SJCRH30 (cell line): ENCODE results near the gene PDZD2. TPM values are rescaled to one million over a fixed set of nuclear protein-coding genes. Genes with fewer than 3 reads are reported as not detected.
A peak's percentile ranks its signal among the peaks of the same experiment; 100 is the strongest.

Source experiments
- DNase-seq, 2 experiments: peaks; one replicate each; pipeline ENCODE4 v3.0.0-alpha.2; 2015 to 2020
- H3K27ac ChIP-seq: fragments of 250-450 bp; sonication (Bioruptor Pico); 2 replicates; pipeline ENCODE4 v1.5.1; 2020; ENCODE audit warnings: mild to moderate bottlenecking, moderate library complexity
- H3K27me3 ChIP-seq: fragments of 250-450 bp; sonication (Bioruptor Pico); 2 replicates; pipeline ENCODE4 v1.5.1; 2020; ENCODE audit warnings: mild to moderate bottlenecking, moderate library complexity
- H3K36me3 ChIP-seq: fragments of 250-450 bp; sonication (Bioruptor Pico); 2 replicates; pipeline ENCODE4 v1.5.1; 2020; ENCODE audit warnings: mild to moderate bottlenecking, moderate library complexity
- H3K4me1 ChIP-seq: fragments of 250-450 bp; sonication (Bioruptor Pico); 2 replicates; pipeline ENCODE4 v1.5.1; 2020; ENCODE audit warnings: mild to moderate bottlenecking, moderate library complexity
- H3K4me3 ChIP-seq: fragments of 250-450 bp; sonication (Bioruptor Pico); 2 replicates; pipeline ENCODE4 v1.5.1; 2020; ENCODE audit warnings: mild to moderate bottlenecking, moderate library complexity
- H3K9me3 ChIP-seq: fragments of 250-450 bp; sonication (Bioruptor Pico); replicated peaks from 2 replicates; pipeline ENCODE4 v1.5.1; 2020; ENCODE audit warnings: mild to moderate bottlenecking, moderate library complexity
- total RNA-seq: library from RNA; depleted of rRNA; stranded (reverse); fragments of >200 nt; shearing (Covaris generic); gene quantifications from 2 replicates; pipeline ENCODE4 v1.2.3, GENCODE V29; 2014

PDZD2 gene
- total RNA-seq, 1 experiment from 2014 or later: 0.47 TPM

DNA sequence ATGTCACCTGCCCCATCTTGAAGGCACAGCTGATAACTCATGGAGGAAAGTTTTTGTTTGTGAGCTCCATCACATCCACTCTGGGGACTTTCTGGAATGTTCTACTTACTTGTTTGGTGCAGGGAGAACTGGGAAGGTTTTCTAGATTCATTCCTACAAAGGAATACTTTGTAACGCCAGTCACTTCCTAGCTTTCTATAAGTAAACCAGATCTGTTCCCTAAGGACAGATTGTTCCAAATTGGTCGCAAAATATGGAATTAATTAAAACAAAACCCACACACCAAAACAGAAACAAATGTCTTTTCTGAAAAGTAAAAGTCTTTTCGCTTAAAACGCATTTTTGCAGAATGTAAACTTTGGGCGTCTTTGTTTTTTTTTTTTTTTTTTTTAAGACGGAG lies 167.6 kb downstream of the PDZD2 start:
- Histone ChIP-seq H3K4me1 (no peaks in the 10 kb centered on the region), H3K4me3 (no peak overlapping the region), H3K9me3 (no peaks in the 10 kb centered on the region), H3K36me3 (no peaks in the 10 kb centered on the region), H3K27ac (no peak overlapping the region), H3K27me3 (peaks cover 4% of the 10 kb centered on the region; the same call in 1 of the 2 replicates)
- DNase-seq: no peak

GRCh38 chr5:31807789-31808540 lies 169.0 kb downstream of the PDZD2 start:
- no peak for DNase-seq
- no peaks in the 10 kb centered on the region for H3K4me1 ChIP-seq
- H3K4me3 ChIP-seq: no peak overlapping the region
- no peak overlapping the region for H3K27ac ChIP-seq
- no peaks in the 10 kb centered on the region for H3K36me3 ChIP-seq
- peaks cover 4% of the 10 kb centered on the region; the same call in 1 of the 2 replicates for H3K27me3 ChIP-seq
- H3K9me3 ChIP-seq: no peaks in the 10 kb centered on the region

DNA sequence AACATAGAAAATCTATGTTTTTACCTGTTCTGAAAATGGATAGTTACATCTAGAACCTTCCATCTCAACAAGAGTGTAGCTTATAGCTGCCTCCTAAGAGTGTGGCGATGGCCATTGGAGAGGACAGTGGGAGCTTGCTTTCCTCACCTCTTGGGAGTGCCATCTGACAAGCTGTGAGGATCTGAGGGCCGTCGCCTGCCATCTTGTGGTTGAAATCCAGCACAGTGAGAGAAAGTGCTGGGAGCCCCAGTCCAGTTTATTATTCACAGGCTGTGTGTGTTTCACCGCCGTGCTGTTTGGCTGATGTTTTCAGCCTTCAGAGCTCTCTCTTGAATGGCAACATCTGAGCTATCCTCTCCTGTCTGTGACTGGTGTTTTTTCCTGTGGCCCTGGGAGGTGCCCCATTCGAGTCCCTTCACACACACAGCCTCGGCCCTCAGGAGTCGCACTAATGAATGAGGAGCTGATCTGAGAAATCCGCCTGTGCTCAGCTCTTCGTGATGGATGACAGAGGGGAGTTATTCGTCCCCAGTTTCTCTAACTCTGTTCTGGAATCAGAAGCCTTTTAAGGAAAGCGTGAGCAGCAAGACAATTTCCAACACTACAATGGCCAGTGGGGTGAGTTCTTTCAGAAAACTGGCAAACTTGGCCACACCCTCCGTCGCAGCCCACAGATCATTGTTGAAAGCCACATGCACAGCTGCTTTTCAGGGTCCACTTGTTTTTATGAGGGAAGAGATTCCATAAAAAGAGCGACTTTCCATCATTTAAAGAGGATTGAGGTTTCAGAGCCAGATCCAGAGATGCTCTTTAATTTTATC lies 170.3 kb downstream of the PDZD2 start:
- Histone ChIP-seq H3K4me3 (no peak overlapping the region), H3K4me1 (no peaks in the 10 kb centered on the region), H3K36me3 (no peaks in the 10 kb centered on the region), H3K27me3 (peaks cover 4% of the 10 kb centered on the region; the same call in 1 of the 2 replicates), H3K27ac (no peak overlapping the region), H3K9me3 (no peaks in the 10 kb centered on the region)
- peak; percentile 45 to 73 for DNase-seq

- H3K27ac ChIP-seq: no peak overlapping the region
These were observed 172.3 kb downstream of the PDZD2 start for GRCh38 chr5:31811210-31811609.

DNA sequence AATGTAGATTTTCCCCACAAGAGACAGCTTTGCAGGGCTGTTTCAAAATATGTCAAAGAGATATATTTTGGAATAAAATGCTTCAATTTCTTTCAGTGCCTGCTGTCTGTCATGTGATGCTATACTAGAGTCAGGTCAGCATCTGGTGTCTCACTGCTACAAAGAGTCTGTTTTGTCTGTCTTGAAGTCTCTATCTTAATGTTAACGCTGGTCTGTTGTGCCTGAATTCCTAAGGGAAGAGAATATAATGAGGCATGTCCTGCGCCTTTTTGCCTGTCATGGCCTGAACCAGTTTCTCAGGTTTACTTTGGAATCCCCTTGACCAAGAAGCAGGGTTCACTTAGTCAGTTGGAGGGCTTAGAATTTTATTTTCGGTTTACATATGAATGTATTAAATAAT lies 176.4 kb downstream of the PDZD2 start:
- no peak overlapping the region for H3K27ac ChIP-seq
- no peaks in the 10 kb centered on the region for H3K9me3 ChIP-seq
- H3K4me3 ChIP-seq: no peak overlapping the region
- no peak for DNase-seq
- H3K36me3 ChIP-seq: no peaks in the 10 kb centered on the region
- no peaks in the 10 kb centered on the region for H3K27me3 ChIP-seq
- H3K4me1 ChIP-seq: no peaks in the 10 kb centered on the region

More at GRCh38 chr5:31811210-31811609, 172.3 kb downstream of the PDZD2 start:
- Histone ChIP-seq H3K4me3 (no peak overlapping the region), H3K4me1 (no peaks in the 10 kb centered on the region), H3K36me3 (no peaks in the 10 kb centered on the region), H3K9me3 (no peaks in the 10 kb centered on the region), H3K27me3 (no peaks in the 10 kb centered on the region; the same call in 1 of the 2 replicates)
- no peak for DNase-seq

- no peaks in the 10 kb centered on the region for H3K4me1 ChIP-seq
- H3K4me3 ChIP-seq: no peak overlapping the region
- no peaks in the 10 kb centered on the region for H3K9me3 ChIP-seq
- H3K36me3 ChIP-seq: no peaks in the 10 kb centered on the region
- no peak overlapping the region for H3K27ac ChIP-seq
- no peaks in the 10 kb centered on the region for H3K27me3 ChIP-seq
- peak in 1 of 2 experiments; percentile 11 for DNase-seq
These were observed 181.1 kb downstream of the PDZD2 start for GRCh38 chr5:31819926-31820516.

GRCh38 chr5:31823472-31823871 lies 184.5 kb downstream of the PDZD2 start:
- Histone ChIP-seq H3K4me3 (no peak overlapping the region), H3K27ac (no peak overlapping the region), H3K4me1 (no peaks in the 10 kb centered on the region), H3K36me3 (no peaks in the 10 kb centered on the region), H3K27me3 (no peaks in the 10 kb centered on the region), H3K9me3 (no peaks in the 10 kb centered on the region)
- DNase-seq: no peak

- no peak overlapping the region for H3K4me3 ChIP-seq
- DNase-seq: no peak
- H3K36me3 ChIP-seq: no peaks in the 10 kb centered on the region
- no peaks in the 10 kb centered on the region for H3K4me1 ChIP-seq
- H3K9me3 ChIP-seq: no peaks in the 10 kb centered on the region
- H3K27ac ChIP-seq: no peak overlapping the region
- H3K27me3 ChIP-seq: no peaks in the 10 kb centered on the region
These were observed 186.1 kb downstream of the PDZD2 start for GRCh38 chr5:31824869-31825517.

GRCh38 chr5:31825518-31826068 lies 186.7 kb downstream of the PDZD2 start:
- no peak overlapping the region for H3K27ac ChIP-seq
- no peaks in the 10 kb centered on the region for H3K36me3 ChIP-seq
- peak; percentile 33 to 71 for DNase-seq
- H3K27me3 ChIP-seq: no peaks in the 10 kb centered on the region
- no peaks in the 10 kb centered on the region for H3K9me3 ChIP-seq
- H3K4me3 ChIP-seq: no peak overlapping the region
- no peaks in the 10 kb centered on the region for H3K4me1 ChIP-seq

- Histone ChIP-seq H3K4me3 (no peak overlapping the region), H3K27ac (no peak overlapping the region), H3K4me1 (no peaks in the 10 kb centered on the region), H3K36me3 (no peaks in the 10 kb centered on the region), H3K9me3 (no peaks in the 10 kb centered on the region), H3K27me3 (no peaks in the 10 kb centered on the region)
- DNase-seq: no peak
These were observed 188.9 kb downstream of the PDZD2 start for GRCh38 chr5:31827867-31828266.

DNA sequence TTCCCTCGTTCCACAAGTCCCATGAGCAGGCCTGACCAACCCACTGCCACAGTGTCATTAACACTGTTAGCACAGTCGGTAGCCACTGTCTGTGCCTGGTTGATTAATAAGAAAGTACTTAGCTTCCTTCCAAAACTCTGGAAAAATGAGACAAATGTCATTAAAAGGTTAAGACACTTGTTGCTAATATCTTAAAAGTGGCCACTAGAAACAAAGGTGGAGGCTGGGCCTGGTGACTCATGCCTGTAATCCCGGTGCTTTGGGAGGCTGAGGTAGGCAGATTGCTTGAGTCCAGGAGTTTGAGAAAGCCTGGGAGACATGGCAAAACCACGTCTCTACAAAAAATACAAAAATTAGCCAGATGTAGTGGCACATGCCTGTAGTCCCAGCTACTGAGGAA lies 194.0 kb downstream of the PDZD2 start:
- no peaks in the 10 kb centered on the region for H3K36me3 ChIP-seq
- no peak overlapping the region for H3K27ac ChIP-seq
- H3K27me3 ChIP-seq: no peaks in the 10 kb centered on the region
- H3K9me3 ChIP-seq: no peaks in the 10 kb centered on the region
- no peak overlapping the region for H3K4me3 ChIP-seq
- DNase-seq: no peak
- no peaks in the 10 kb centered on the region for H3K4me1 ChIP-seq

GRCh38 chr5:31833710-31834109 lies 194.8 kb downstream of the PDZD2 start:
- DNase-seq: no peak
- H3K27me3 ChIP-seq: no peaks in the 10 kb centered on the region
- H3K36me3 ChIP-seq: no peaks in the 10 kb centered on the region
- no peaks in the 10 kb centered on the region for H3K4me1 ChIP-seq
- no peak overlapping the region for H3K4me3 ChIP-seq
- H3K9me3 ChIP-seq: no peaks in the 10 kb centered on the region
- no peak overlapping the region for H3K27ac ChIP-seq

GRCh38 chr5:31844622-31845345 lies 205.9 kb downstream of the PDZD2 start:
- H3K27ac ChIP-seq: no peak overlapping the region
- no peaks in the 10 kb centered on the region for H3K36me3 ChIP-seq
- H3K4me1 ChIP-seq: no peaks in the 10 kb centered on the region
- no peaks in the 10 kb centered on the region for H3K27me3 ChIP-seq
- no peaks in the 10 kb centered on the region for H3K9me3 ChIP-seq
- DNase-seq: no peak
- H3K4me3 ChIP-seq: no peak overlapping the region

DNA sequence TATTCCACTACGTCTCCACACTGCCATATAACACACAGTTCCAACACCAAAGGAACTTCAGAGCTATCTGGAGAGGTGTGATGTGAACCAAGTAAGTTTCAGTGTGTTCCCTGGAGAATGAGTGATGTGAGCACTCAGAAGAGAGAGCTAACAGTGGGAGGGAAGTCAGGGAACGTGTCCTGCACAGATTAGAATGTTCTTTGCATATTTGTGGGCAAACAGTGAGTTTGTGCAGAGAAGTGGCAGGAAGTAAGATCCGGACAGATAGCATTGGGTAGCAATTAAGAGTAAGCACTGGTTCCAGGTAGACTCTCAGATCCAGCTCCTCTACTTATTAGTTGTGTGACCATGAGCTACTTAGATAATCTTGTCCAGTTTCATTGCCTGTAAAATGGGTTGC lies 206.4 kb downstream of the PDZD2 start:
- DNase-seq: no peak
- Histone ChIP-seq H3K27me3 (no peaks in the 10 kb centered on the region), H3K9me3 (no peaks in the 10 kb centered on the region), H3K36me3 (no peaks in the 10 kb centered on the region), H3K4me3 (no peak overlapping the region), H3K4me1 (no peaks in the 10 kb centered on the region), H3K27ac (no peak overlapping the region)
